HUES6 (cell line): ENCODE data around the gene RIOK3.

ENCODE experiments used
- H3K27ac ChIP-seq: 2 replicates; pipeline ENCODE4 v1.7.0; 2013; ENCODE audit warnings: low read depth, mild to moderate bottlenecking, low read length, inconsistent platforms
- H3K27me3 ChIP-seq: 2 replicates; pipeline ENCODE4 v1.6.1; 2013; ENCODE audit warnings: low read length; ENCODE audit not compliant: control insufficient read depth, insufficient read depth
- H3K36me3 ChIP-seq: 2 replicates; pipeline ENCODE4 v1.6.1; 2013; ENCODE audit warnings: low read length; ENCODE audit not compliant: control insufficient read depth, insufficient read depth
- H3K4me1 ChIP-seq: 2 replicates; pipeline ENCODE4 v1.6.1; 2013; ENCODE audit warnings: low read length; ENCODE audit not compliant: control insufficient read depth, insufficient read depth
- H3K4me3 ChIP-seq: 2 replicates; pipeline ENCODE4 v1.5.1; 2013; ENCODE audit warnings: low read depth, low read length
- H3K9ac ChIP-seq: one replicate; pipeline ENCODE4 v1.6.1; 2013; ENCODE audit warnings: mild to moderate bottlenecking, low read length
- H3K9me3 ChIP-seq: 2 replicates; pipeline ENCODE4 v1.6.1; 2013; ENCODE audit warnings: low read depth, low read length; ENCODE audit not compliant: control insufficient read depth, insufficient read depth

The RIOK3 gene

DNA sequence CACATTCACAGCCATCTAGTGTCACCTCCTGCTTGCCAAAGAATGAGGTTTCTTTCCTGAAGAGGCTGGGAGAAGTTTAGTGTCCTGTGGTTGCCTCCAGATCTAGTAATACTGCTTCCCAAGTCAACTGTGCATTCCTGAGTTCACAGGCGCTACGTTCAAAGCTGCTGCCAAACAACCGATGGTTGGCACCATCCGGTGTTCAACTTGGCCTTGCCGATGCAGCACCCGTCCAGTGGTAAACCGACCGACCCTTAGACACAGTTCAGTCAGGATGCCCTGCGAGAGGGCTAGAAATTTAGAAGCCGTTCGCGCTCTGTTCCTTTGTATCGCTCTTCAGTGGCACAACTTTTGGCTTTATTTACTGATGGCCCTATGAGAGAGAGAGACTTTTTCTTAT lies 78.8 kb downstream of the RIOK3 start:
- Histone ChIP-seq H3K4me3 (no peak overlapping the region), H3K9ac (no peak overlapping the region), H3K4me1 (no peaks in the 10 kb centered on the region), H3K9me3 (no peaks in the 10 kb centered on the region), H3K27ac (no peak overlapping the region), H3K27me3 (no peaks in the 10 kb centered on the region), H3K36me3 (peaks cover 98% of the 10 kb centered on the region)
